Peyer's patch (tissue), 4 donors: ENCODE measurements around the gene USH2A. TPM values are rescaled to one million over a fixed set of nuclear protein-coding genes. Genes with fewer than 3 reads are reported as not detected.

ENCODE experiments used
- DNase-seq, 3 donors: peaks; one replicate each; pipeline ENCODE4 v3.0.0-alpha.2; 2017 to 2019
- H3K27ac ChIP-seq, 4 donors: fragments of 200-600 bp; sonication (generic); one replicate each; pipeline ENCODE4 v1.5.1; 2016 to 2019
- H3K27me3 ChIP-seq, 2 donors: fragments of 200-600 bp; sonication (generic); one replicate each; pipeline ENCODE4 v1.5.1; 2019
- H3K36me3 ChIP-seq, 3 donors: fragments of 200-600 bp; sonication (generic); one replicate each; pipeline ENCODE4 v1.5.1; 2016 to 2019
- H3K4me1 ChIP-seq, 4 donors: fragments of 200-600 bp; sonication (generic); one replicate each; pipeline ENCODE4 v1.5.1; 2016 to 2019
- H3K4me3 ChIP-seq, 4 donors: fragments of 200-600 bp; sonication (generic); 1 replicate in 3 of 4; 2 replicates in 1 of 4; pipeline ENCODE4 v1.5.1; 2016 to 2019; ENCODE audit warnings: mild to moderate bottlenecking in 1 of 4
- H3K9me3 ChIP-seq, 4 donors: fragments of 200-600 bp; sonication (generic); one replicate each; pipeline ENCODE4 v1.5.1; 2016 to 2019; ENCODE audit warnings: mild to moderate bottlenecking in 1 of 4
- POLR2A ChIP-seq, 2 donors: fragments of 450-650 bp; IDR thresholded peaks; one replicate each; pipeline ENCODE4 v1.5.1; 2017; ENCODE audit warnings: antibody characterized with exemption in 2 of 2, mild to moderate bottlenecking in 2 of 2, moderate library complexity in 2 of 2
- total RNA-seq, 4 donors: library from RNA; depleted of rRNA; stranded (reverse); fragments of >200 nt; gene quantifications; one replicate each; pipeline ENCODE4 v1.1.0, GENCODE V29; 2016
- TF ChIP-seq, protein P1 (sequence below), 6 experiments: fragments of 450-650 bp in 4 of 6; fragments of 200-600 bp in 2 of 6; sonication (generic) in 1 of 6; IDR thresholded peaks; one replicate each; pipeline ENCODE4 v1.5.1; 2017 to 2019; ENCODE audit warnings: antibody characterized with exemption in 6 of 6, mild to moderate bottlenecking in 3 of 6, moderate library complexity in 1 of 6

Gene USH2A
- total RNA-seq, 4 donors from 2014 or later, result not detected

GRCh38 chr1:216178281-216178680, 245.0 kb downstream of the USH2A start:
- no peaks in the 10 kb centered on the region for H3K27me3 ChIP-seq
- no peak for TF ChIP-seq POLR2A (IDR thresholded peaks at IDR 0.05)
- TF ChIP-seq, protein P1, sequence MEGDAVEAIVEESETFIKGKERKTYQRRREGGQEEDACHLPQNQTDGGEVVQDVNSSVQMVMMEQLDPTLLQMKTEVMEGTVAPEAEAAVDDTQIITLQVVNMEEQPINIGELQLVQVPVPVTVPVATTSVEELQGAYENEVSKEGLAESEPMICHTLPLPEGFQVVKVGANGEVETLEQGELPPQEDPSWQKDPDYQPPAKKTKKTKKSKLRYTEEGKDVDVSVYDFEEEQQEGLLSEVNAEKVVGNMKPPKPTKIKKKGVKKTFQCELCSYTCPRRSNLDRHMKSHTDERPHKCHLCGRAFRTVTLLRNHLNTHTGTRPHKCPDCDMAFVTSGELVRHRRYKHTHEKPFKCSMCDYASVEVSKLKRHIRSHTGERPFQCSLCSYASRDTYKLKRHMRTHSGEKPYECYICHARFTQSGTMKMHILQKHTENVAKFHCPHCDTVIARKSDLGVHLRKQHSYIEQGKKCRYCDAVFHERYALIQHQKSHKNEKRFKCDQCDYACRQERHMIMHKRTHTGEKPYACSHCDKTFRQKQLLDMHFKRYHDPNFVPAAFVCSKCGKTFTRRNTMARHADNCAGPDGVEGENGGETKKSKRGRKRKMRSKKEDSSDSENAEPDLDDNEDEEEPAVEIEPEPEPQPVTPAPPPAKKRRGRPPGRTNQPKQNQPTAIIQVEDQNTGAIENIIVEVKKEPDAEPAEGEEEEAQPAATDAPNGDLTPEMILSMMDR (IDR thresholded peaks at IDR 0.05), result no peak
- no peak for DNase-seq
- H3K36me3 ChIP-seq, result no peaks in the 10 kb centered on the region
- H3K4me3 ChIP-seq, result no peak overlapping the region
- no peak overlapping the region for H3K27ac ChIP-seq
- no peaks in the 10 kb centered on the region for H3K9me3 ChIP-seq
- H3K4me1 ChIP-seq, result no peaks in the 10 kb centered on the region

DNA sequence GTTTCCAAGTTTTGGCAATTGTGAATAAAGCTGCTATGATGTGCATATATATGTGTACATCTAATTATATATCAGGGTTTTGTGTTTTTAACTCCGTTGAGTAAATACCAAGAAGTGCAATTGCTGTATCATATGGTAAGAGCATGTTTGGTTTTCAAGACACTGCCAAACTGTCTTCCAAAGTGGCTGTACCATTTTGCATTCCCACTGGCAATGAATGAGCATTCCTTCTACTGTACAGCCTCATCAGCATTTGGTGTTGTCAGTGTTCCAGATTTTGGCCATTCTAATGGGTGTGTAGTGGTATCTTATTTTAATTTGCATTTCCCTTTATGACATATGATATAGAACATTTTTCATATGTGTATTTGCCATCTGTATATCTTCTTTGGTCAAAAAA, 246.3 kb downstream of the USH2A start:
- H3K36me3 ChIP-seq, result no peaks in the 10 kb centered on the region
- TF ChIP-seq, protein P1 (IDR thresholded peaks at IDR 0.05), result no peak
- no peak for TF ChIP-seq POLR2A (IDR thresholded peaks at IDR 0.05)
- no peak for DNase-seq
- H3K9me3 ChIP-seq, result no peaks in the 10 kb centered on the region
- H3K4me1 ChIP-seq, result no peaks in the 10 kb centered on the region
- no peak overlapping the region for H3K4me3 ChIP-seq
- H3K27ac ChIP-seq, result no peak overlapping the region
- H3K27me3 ChIP-seq, result no peaks in the 10 kb centered on the region

DNA sequence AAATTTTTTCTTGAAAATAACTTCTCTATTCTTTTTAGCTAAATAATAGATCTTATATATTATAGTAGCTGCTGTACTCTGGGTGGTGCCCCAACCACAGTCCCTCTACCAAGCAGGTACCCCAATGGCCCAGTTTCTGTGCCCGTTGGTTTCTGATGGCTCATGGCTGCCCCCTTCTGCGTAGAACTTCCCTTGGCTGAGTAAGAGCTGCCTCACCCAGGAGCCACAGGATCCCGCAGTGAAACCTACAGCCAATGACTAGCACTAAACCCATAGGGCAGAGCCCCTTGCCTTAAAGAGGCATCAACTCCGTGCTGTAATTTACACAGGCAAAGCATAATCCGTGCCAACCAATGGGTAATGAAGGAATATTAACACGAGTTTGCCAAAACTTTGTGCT, 247.5 kb downstream of the USH2A start:
- Histone ChIP-seq H3K9me3 (no peaks in the 10 kb centered on the region), H3K36me3 (no peaks in the 10 kb centered on the region), H3K27me3 (no peaks in the 10 kb centered on the region), H3K27ac (no peak overlapping the region), H3K4me3 (no peak overlapping the region), H3K4me1 (no peaks in the 10 kb centered on the region)
- TF ChIP-seq, protein P1 (IDR thresholded peaks at IDR 0.05), result no peak
- no peak for TF ChIP-seq POLR2A (IDR thresholded peaks at IDR 0.05)
- no peak for DNase-seq

- no peak for DNase-seq
- TF ChIP-seq, protein P1 (IDR thresholded peaks at IDR 0.05), result no peak
- no peak for TF ChIP-seq POLR2A (IDR thresholded peaks at IDR 0.05)
- Histone ChIP-seq H3K27me3 (no peaks in the 10 kb centered on the region), H3K4me3 (no peak overlapping the region), H3K36me3 (no peaks in the 10 kb centered on the region), H3K9me3 (no peaks in the 10 kb centered on the region), H3K4me1 (no peaks in the 10 kb centered on the region), H3K27ac (no peak overlapping the region)
These were observed 249.8 kb downstream of the USH2A start for GRCh38 chr1:216173376-216173995.

DNA sequence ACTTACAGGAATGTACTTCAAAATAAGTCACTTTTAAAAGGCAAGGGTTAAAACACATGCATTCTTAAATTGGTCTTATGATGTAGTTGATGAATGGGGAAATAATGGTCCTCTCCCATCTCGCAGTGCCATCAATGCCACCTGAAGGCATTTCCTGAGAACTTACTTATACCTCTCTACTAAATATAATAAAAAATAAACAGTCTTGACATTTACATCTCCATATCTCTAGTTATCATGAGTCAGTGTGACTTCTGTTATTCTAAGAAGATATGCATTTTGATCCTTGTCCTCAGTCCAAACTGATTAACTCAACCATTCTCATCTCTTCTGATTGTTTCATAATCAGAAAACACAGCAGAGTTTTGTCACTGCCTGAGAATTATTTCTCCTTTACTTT, 253.9 kb downstream of the USH2A start:
- Histone ChIP-seq H3K9me3 (no peaks in the 10 kb centered on the region), H3K36me3 (no peaks in the 10 kb centered on the region), H3K4me1 (no peaks in the 10 kb centered on the region), H3K4me3 (no peak overlapping the region), H3K27me3 (no peaks in the 10 kb centered on the region), H3K27ac (no peak overlapping the region)
- DNase-seq, result no peak
- TF ChIP-seq, protein P1 (IDR thresholded peaks at IDR 0.05), result no peak
- no peak for TF ChIP-seq POLR2A (IDR thresholded peaks at IDR 0.05)

- Histone ChIP-seq H3K27me3 (no peaks in the 10 kb centered on the region), H3K9me3 (no peaks in the 10 kb centered on the region), H3K4me1 (no peaks in the 10 kb centered on the region), H3K36me3 (no peaks in the 10 kb centered on the region), H3K4me3 (no peak overlapping the region), H3K27ac (no peak overlapping the region)
- DNase-seq, result no peak
- no peak for TF ChIP-seq POLR2A (IDR thresholded peaks at IDR 0.05)
- TF ChIP-seq, protein P1 (IDR thresholded peaks at IDR 0.05), result no peak
These were observed 254.7 kb downstream of the USH2A start for GRCh38 chr1:216168546-216168945.
